ENCODE results near the gene HDGFL2.

HDGFL2 gene

DNA sequence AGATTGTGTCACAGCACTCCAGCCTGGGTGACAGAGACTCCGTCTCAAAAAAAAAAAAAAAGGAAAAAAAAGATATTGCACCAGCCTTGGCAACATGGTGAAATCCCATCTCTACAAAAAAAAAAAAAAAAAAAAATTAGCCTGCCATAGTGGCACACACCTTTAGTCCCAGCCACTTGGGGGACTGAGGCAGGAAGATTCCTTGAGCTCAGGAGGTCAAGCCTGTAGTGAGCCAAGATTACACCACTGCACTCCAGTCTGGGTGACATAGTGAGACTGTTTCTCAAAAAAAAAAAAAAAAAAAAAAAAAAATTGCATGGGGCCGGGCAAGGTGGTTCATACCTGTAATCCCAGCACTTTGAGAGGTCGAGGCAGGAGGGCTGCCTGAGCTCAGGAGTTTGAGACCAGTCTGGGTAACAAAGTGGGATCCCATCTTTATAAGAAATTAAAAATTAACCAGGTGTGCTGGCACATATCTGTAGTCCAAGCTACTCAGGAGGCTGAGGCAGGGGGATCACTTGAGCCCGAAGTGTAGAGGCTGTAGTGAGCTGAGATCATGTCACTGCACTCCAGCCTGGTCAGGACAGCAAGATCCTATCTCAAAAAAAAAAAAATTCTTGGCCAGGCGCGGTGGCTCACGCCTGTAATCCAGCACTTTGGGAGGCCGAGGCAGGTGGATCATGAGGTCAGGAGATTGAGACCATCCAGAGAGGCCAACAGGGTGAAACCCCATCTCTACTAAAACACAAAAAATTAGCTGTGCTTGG lies 7.1 kb upstream of the HDGFL2 start:
- in situ Hi-C loops (cut with HindIII; ENCODE audit: low sequenced_read_pairs) = no loop called here

DNA sequence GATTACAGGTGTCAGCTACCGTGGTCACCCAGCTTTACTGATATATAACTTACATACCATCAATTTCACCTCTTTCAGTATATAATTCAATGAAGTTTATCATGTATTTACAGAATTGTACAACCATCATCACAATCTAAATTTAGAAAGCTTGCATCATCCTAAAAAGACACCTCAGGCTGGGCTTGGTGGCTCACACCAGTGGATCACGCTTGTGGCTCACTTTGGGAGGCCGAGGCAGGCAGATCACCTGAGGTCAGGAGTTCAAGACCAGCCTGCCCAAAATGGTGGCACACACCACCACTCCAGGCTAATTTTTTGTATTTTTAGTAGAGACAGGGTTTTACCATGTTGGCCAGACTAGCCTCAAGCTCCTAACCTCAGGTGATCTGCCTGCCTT lies 4.3 kb upstream of the HDGFL2 start:
- in situ Hi-C loops (cut with HindIII; ENCODE audit: low sequenced_read_pairs) = no loop called here

DNA sequence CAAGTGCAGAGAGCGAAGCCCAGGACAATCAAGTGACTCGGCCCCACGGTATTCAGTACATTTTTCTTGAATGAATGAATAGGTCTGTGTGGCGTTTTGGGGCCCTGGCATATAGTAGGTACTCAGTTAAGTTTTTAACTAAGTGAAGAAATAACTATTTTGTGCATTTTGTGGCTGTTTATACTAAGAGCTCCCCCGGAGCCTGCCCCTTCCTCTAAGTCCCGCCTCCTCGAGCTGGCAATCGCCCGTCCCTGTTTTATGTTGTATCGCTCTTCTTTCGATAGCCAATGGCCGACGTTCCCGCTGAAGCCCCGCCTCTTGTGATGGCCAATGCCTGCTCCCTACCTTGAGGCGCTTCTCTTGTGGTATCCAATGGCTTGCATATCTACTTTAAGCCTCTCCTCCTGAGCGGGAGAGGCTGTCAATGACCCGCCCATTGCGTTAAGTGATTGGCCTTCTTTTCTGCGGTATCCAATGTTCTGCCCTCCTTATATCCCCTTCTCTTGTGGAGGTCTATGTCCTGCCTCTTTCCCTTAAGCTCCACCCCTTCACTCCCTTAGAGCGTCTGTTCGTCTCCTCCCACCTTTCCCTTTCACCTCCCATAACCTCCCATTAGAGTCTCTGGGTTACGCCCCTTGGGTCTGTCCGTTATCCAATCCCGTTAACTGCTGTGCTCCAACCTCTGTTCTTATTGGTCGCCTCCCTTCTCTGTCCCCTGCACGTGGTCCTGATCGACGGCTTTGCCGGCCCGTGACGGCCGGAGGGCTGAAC lies 509 bp upstream of the HDGFL2 start:
- in situ Hi-C loops (cut with HindIII; ENCODE audit: low sequenced_read_pairs) = no loop called here

DNA sequence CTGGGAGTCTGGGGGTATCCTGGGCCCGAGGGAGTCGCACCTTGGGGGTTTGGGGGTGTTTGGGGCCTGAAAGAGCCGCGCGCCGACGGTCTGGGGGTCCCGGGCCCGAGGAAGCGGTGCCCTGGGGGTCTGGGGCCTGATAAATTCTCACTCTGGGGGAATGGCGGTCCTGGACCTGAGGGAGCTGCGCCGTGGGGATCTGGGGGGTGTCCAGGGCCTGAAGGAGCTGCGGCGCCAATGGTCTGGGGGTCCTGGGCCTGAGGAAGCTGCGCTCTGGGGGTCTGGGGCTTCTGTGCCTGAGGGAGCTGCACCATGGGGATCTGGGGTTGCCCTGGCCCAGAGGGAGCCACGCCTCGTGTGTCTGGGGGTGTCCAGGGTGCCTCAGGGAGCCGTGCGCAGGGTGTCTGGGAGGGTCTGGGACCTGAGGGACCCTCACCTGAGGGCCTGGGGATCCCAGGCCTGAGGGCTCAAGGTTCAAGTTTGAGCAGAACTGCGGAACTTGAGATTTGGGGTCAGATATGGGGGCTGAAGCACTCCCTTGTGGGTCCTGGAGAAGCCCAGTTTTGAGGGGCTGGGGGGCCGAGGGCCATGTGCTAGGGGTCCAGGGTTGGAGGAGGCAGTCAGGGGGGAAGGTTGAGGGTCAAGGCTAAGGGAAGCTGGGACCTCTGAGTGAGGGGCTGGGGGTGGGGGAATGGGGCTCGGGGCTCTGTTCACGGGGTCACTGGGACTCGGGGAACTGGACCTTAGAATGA lies 1.1 kb downstream of the HDGFL2 start:
- in situ Hi-C loops (cut with HindIII; ENCODE audit: low sequenced_read_pairs) = no loop called here

DNA sequence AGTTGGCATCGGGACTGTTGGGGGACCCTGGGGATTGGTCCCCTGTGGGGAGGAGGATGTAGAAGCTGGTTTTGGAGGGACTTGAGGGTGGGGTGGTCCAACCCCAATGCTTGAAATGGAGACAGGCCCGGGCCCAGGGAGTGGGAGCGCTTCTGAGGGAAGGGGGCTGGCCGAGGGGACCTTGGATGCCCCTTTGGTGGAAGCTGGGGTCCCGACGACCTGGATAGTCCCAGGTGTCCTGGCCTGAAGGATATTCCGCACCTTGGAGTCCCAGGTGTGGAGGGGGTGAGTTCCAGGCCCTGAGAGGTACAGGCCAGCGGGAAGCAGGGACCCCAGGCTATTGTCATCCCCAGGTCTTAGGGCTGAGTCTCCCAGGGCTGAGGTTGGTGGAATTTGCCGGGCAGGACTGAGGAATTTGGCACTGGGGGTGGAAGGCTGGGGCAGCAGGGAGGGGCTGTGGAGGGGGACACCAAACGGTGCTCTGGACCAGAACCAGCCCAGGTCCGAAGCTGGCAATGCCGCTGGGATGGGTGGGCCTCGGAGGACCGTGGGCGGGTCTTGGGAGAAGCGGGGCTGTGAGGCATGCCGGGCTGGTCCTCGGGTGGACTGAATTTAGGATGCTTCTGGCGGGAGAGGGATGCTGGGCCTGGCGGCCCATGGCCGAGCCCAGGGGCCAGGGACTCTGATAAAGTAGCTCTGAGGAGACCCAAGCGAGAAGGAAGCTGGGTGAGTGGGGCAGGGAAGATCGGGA lies 1.8 kb downstream of the HDGFL2 start:
- in situ Hi-C loops (cut with HindIII; ENCODE audit: low sequenced_read_pairs) = no loop called here

- in situ Hi-C loops (cut with HindIII; ENCODE audit: low sequenced_read_pairs) = no loop called here
These were observed 2.5 kb downstream of the HDGFL2 start for GRCh38 chr19:4474514-4475022.

DNA sequence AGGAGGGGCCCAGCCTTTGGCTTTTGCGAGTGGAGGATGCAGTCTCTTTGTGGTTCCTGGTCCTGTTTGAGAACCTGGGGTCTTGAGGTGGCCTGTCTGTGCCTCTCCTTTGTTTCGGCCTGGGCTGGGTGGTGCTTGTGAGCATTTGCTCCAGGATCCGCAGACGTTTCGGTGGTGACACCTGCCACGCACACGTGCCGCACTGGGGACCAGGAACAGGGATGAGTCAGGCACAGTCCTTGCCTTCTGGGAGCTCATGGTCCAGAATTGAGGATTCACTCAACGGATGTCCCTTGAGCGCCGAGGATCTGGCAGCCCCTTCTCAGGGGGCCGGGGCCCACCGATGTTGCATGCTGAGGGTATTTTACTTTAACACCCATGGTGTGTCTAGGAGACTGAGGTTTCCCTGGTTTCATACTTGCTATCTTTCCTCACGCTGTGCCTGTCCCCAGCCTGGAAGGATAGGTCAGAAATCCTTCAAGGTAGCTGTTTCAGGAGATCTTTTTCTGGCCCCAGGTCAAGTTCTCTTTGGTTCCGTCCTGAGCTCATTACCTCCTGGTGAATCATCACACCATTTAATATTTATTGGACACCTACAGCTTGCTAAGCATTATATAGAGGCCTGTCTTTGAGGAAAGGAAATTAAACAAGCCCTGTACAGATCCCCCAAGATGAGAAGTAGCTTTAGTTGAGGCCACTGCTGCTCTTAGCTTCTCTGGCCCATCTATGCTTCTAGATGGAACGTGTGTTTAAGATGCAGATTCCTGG lies 5.1 kb downstream of the HDGFL2 start:
- in situ Hi-C loops (cut with HindIII; ENCODE audit: low sequenced_read_pairs) = no loop called here

GRCh38 chr19:4482721-4483364 lies 10.7 kb downstream of the HDGFL2 start:
- in situ Hi-C loops (cut with HindIII; ENCODE audit: low sequenced_read_pairs) = no loop called here

GRCh38 chr19:4483385-4483784 lies 11.3 kb downstream of the HDGFL2 start:
- in situ Hi-C loops (cut with HindIII; ENCODE audit: low sequenced_read_pairs) = no loop called here

GRCh38 chr19:4487572-4487971 lies 15.5 kb downstream of the HDGFL2 start:
- in situ Hi-C loops (cut with HindIII; ENCODE audit: low sequenced_read_pairs) = no loop called here

DNA sequence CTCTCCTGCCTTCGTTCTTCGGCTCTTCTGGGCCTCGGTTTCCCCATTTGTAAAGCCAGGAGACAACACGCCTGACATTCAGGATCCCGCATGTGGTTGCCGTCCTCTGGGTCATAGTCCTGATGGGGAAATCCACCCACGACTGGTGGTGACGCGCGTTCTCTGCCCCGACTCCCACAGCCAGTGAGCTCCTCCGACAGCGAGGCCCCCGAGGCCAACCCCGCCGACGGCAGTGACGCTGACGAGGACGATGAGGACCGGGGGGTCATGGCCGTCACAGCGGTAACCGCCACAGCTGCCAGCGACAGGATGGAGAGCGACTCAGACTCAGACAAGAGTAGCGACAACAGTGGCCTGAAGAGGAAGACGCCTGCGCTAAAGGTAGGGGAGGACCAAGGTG lies 16.4 kb downstream of the HDGFL2 start:
- in situ Hi-C loops (cut with HindIII; ENCODE audit: low sequenced_read_pairs) = no loop called here

- in situ Hi-C loops (cut with HindIII; ENCODE audit: low sequenced_read_pairs) = no loop called here
These were observed 19.3 kb downstream of the HDGFL2 start for GRCh38 chr19:4491446-4491845.

DNA sequence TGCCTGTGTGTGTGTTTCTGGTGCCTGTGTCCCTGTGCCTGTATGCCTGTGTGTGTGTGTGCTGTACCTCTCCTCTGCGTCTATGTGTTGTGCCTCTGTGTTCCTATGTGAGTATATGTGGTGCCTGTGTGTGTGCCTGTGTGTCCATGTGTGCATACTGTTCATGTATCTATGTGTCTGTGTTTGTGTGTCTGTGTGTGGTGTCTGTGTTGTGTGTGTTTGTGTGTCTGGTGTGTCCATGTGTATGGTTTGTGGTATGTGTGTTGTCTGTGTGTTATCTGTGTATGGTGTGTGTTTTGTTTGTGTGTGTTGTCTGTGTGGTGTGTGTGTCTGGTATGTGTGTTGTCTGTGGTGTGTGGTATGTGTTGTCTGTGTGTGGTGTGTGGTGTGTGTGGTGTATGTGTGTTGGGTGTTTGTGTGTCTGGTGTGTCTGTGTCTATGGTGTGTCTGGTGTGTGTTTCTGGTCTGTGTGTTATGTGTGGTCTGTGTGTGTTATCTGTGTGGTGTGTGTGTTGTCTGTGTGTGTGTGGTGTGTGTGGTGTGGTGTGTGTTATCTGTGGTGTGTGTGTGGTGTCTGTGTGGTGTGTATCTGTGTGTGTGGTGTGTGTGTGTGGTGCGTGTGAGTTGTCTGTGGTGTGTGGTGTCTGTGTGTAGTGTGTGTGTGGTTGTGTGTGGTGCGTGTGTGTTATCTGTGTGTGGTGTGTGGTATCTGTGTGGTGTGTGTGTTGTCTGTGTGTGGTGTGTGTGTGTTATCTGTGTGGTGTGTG lies 20.4 kb downstream of the HDGFL2 start:
- in situ Hi-C loops (cut with HindIII; ENCODE audit: low sequenced_read_pairs) = no loop called here

DNA sequence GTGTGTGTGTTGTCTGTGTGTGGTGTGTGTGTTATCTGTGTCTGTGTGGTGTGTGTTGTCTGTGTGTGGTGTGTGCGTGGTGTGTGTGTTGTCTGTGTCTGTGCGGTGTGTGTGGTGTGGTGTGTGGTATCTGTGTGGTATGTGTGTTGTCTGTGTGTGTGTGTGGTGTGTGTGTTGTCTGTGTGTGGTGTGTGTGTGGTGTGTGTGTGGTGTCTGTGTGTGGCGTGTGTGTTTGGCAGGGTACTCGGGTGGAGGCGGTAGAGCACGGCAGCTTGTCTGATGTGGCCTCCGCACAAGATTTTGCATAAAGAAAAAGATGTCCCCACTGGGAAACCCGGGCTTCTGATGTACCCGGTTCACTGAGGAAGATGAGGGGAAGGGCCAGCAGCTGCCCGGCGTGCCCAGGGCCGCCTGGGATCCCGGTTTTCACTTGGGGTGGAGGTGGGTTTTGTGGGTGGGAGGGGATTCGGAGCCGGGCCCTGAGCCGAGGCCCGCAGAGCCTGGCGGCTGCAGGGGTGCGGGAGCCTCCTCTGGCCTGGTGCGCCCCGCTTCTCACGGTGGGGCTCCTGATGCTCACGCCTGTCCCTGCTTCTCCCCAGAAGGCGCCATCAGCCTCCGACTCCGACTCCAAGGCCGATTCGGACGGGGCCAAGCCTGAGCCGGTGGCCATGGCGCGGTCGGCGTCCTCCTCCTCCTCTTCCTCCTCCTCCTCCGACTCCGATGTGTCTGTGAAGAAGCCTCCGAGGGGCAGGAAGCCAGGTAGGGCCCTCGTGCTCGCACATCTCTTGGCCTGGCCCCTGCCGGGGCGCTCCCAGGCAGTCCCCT lies 21.2 kb downstream of the HDGFL2 start:
- in situ Hi-C loops (cut with HindIII; ENCODE audit: low sequenced_read_pairs) = no loop called here

GRCh38 chr19:4493929-4494690 lies 22.0 kb downstream of the HDGFL2 start:
- in situ Hi-C loops (cut with HindIII; ENCODE audit: low sequenced_read_pairs) = no loop called here

DNA sequence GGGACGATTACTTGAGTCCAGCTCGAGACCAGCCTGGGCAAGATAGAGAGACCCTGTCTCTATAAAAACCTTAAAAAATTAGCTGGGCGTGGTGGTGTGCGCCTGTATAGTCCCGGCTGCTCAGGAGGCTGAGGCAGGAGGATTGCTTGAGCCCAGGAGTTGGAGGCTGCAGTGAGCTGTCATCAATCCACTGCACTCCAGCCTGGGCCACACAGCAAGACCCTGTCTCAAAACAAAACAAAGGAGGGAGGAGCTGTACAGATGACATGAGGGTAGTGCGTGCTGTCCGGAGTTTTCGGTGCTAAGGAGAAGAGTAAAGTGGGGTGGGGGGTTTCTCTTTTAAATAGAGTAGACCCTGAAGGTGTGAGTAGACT lies 22.6 kb downstream of the HDGFL2 start:
- in situ Hi-C loops (cut with HindIII; ENCODE audit: low sequenced_read_pairs) = no loop called here

- in situ Hi-C loops (cut with HindIII; ENCODE audit: low sequenced_read_pairs) = no loop called here
These were observed 23.4 kb downstream of the HDGFL2 start for GRCh38 chr19:4495471-4495870.
